ENCODE results near the gene INPP5D.

Gene INPP5D

DNA sequence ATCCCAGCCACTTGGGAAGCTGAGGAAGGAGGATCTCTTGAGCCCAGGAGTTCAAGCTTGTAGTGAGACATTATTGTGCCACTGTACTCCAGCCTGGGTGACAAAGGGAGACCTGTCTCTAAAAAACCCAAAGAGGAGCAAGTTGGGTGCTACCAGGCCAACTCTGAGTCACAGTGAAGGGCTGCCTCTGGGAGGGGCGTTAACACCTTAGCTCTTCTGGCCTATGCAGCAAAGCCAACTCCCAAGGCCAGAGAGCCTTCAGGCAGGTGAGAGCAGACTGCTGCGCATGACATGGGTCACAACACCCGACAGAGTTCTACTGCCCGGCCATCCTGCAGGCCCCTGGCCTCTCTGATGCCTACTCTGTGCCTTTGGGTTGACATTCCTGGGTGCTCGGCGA is 158.7 kb downstream of the INPP5D start:
- H3K36me3 ChIP-seq: no peaks in the 10 kb centered on the region
- H3K4me1 ChIP-seq (ENCODE audit: control insufficient read depth in 1 of 2, insufficient read depth in 1 of 2, low read depth in 1 of 2, low read length in 1 of 2): no peaks in the 10 kb centered on the region
- TF ChIP-seq, protein P1, sequence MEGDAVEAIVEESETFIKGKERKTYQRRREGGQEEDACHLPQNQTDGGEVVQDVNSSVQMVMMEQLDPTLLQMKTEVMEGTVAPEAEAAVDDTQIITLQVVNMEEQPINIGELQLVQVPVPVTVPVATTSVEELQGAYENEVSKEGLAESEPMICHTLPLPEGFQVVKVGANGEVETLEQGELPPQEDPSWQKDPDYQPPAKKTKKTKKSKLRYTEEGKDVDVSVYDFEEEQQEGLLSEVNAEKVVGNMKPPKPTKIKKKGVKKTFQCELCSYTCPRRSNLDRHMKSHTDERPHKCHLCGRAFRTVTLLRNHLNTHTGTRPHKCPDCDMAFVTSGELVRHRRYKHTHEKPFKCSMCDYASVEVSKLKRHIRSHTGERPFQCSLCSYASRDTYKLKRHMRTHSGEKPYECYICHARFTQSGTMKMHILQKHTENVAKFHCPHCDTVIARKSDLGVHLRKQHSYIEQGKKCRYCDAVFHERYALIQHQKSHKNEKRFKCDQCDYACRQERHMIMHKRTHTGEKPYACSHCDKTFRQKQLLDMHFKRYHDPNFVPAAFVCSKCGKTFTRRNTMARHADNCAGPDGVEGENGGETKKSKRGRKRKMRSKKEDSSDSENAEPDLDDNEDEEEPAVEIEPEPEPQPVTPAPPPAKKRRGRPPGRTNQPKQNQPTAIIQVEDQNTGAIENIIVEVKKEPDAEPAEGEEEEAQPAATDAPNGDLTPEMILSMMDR (IDR thresholded peaks at IDR 0.05): no peak
- H3K4me3 ChIP-seq (ENCODE audit: low read depth in 1 of 2, low read length in 1 of 2): no peak overlapping the region
- H3K27ac ChIP-seq: no peak overlapping the region
- H3K27me3 ChIP-seq: no peaks in the 10 kb centered on the region
- no peaks in the 10 kb centered on the region for H3K9me3 ChIP-seq

DNA sequence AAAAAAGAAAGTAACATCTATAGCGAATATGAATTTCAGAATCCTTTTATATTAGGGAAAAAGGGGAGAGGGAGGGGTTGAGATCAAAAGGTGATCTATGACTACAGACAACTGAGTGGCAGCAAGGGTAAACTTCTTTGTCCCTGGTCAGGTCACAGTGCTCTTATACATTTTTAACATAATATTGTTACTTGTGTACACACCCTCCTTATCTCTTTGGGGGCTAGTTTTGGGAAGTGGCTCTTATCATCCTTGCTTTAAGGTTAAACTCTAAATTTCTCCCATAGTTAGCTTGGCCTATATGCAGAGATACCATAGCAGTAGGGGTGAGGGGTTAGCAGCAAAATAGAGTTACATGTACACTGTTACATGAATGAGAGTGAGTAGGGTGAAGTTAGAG is 159.7 kb downstream of the INPP5D start:
- Histone ChIP-seq H3K4me3 (ENCODE audit: low read depth in 1 of 2, low read length in 1 of 2) (no peak overlapping the region), H3K27ac (no peak overlapping the region), H3K9me3 (no peaks in the 10 kb centered on the region), H3K36me3 (no peaks in the 10 kb centered on the region), H3K4me1 (ENCODE audit: control insufficient read depth in 1 of 2, insufficient read depth in 1 of 2, low read depth in 1 of 2, low read length in 1 of 2) (no peaks in the 10 kb centered on the region), H3K27me3 (no peaks in the 10 kb centered on the region)
- TF ChIP-seq, protein P1 (IDR thresholded peaks at IDR 0.05): no peak

DNA sequence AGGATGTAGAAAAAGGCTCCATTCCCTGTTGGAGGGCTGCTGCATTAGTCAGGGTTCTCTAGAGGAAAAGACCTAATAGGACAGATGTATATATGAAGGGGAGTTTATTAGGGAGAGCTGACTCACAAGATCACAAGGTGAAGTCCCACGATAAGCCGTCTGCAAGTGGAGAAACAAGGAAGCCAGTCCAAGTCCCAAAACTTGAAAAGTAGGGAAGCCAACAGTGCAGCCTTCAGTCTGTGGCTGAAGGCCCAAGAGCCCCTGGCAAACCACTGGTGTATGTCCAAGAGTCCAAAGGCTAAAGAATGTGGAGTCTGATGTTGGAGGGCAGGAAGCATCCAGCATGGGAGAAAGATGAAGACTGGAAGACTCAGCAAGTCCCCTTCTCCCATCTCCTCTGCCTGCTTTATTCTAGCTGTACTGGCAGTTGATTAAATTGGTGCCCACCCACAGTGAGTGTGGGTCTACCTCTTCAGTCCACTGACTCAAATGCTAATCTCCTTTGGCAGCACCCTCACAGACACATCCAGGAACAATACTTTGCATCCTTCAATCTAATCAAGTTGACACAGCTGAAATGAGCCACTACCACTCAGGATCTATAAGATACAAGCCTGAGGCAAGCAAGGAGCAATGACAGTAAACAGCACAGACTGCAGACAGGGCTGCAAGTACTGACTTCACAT is 161.4 kb downstream of the INPP5D start:
- Histone ChIP-seq H3K9me3 (no peaks in the 10 kb centered on the region), H3K27ac (no peak overlapping the region), H3K36me3 (no peaks in the 10 kb centered on the region), H3K4me1 (ENCODE audit: control insufficient read depth in 1 of 2, insufficient read depth in 1 of 2, low read depth in 1 of 2, low read length in 1 of 2) (no peaks in the 10 kb centered on the region), H3K4me3 (ENCODE audit: low read depth in 1 of 2, low read length in 1 of 2) (no peak overlapping the region), H3K27me3 (no peaks in the 10 kb centered on the region)
- TF ChIP-seq, protein P1 (IDR thresholded peaks at IDR 0.05): no peak

DNA sequence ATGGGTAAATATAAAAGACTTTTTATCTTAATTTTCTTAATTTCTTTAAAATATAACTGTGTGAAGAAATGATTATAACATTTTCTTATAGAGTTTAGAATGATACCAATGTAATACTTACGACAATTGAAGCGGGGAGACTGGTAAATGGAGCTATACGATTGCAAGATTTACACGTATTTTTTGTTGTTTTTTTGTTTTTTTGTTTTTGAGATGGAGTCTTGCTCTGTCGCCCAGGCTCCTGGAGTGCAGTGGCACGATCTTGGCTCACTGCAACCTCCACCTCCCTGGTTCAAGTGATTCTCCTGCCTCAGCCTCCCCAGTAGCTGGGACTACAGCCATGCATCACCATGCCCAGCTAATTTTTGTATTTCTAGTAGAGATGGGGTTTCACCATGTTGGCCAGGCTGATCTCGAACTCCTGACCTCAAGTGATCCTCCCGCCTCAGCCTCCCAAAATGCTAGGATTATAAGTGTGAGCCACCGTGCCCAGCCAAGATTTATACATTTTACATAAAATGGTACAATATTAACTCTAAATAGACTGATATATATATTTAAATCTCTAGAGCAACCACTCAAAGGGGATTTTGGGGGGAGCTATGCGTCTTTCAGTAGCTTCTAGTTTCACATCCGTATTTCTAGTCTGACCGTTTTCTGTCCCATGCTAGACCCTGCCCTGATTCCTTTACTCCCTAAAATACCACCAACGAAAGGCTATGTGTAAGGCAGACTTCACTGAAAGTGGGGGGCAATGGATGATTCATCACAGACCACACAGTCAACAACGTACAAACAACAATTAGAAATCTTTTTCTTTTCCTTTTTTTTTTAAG is 163.1 kb downstream of the INPP5D start:
- Histone ChIP-seq H3K4me1 (ENCODE audit: control insufficient read depth in 1 of 2, insufficient read depth in 1 of 2, low read depth in 1 of 2, low read length in 1 of 2) (no peaks in the 10 kb centered on the region), H3K36me3 (no peaks in the 10 kb centered on the region), H3K4me3 (ENCODE audit: low read depth in 1 of 2, low read length in 1 of 2) (no peak overlapping the region), H3K27ac (no peak overlapping the region), H3K9me3 (no peaks in the 10 kb centered on the region), H3K27me3 (no peaks in the 10 kb centered on the region)
- TF ChIP-seq, protein P1 (IDR thresholded peaks at IDR 0.05): no peak

DNA sequence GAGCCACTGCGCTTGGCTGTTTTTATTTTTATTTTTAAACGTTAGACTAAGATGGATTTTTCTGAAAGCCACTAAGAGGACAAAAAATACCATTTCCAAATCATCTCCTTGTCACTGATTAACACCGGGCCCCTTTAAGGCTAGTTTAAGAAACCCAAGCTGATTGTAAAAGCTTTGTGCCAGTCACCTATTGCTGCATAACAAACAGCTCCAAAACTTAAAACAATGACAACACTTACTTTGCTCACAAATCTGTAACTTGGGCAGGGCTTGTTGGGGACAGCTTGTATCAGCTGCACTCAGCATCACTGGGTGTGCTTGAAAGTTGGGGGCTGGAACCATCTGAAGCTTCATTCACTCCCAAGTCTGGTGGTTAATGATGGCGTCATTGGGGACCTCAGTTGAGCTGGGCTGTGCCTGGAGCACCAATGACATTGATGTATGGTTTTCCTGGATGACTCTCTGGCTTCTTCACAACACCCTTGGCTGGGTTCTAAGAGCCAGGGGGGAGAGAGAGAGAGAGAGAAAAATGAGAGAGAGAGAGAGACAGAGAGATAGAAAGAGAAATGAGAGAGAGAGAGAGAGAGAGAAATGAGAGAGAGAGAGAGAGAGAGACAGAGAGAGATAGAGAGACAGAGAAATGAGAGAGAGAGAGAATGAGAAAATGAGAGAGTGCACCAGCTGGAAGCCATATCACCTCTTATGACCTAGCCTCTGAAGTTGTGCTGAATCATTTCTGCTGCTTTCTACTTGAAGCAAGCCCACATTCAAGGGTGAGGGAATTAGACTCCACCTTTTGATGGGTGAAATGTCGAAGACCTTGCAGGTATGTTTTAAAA is 165.3 kb downstream of the INPP5D start:
- H3K4me3 ChIP-seq (ENCODE audit: low read depth in 1 of 2, low read length in 1 of 2): no peak overlapping the region
- H3K27ac ChIP-seq: no peak overlapping the region
- H3K27me3 ChIP-seq: no peaks in the 10 kb centered on the region
- H3K36me3 ChIP-seq: no peaks in the 10 kb centered on the region
- H3K9me3 ChIP-seq: no peaks in the 10 kb centered on the region
- H3K4me1 ChIP-seq (ENCODE audit: control insufficient read depth in 1 of 2, insufficient read depth in 1 of 2, low read depth in 1 of 2, low read length in 1 of 2): peaks cover 0 to 7% of the 10 kb centered on the region in 2 experiments
- TF ChIP-seq, protein P1 (IDR thresholded peaks at IDR 0.05): no peak
